Prostate gland (tissue), 2 donors: Measurements from ENCODE around the gene TAP1.

ENCODE experiments used
- CTCF ChIP-seq, 4 experiments: fragments of 200-600 bp in 2 of 4; fragments of 450-650 bp in 2 of 4; sonication (generic) in 2 of 4; IDR thresholded peaks; 1 replicate in 3 of 4; 2 replicates in 1 of 4; pipeline ENCODE4 v1.5.1; 2016 to 2019; ENCODE audit warnings: antibody characterized with exemption in 4 of 4, mild to moderate bottlenecking in 2 of 4, moderate library complexity in 2 of 4
- POLR2A ChIP-seq: fragments of 450-650 bp; IDR thresholded peaks from one replicate; pipeline ENCODE4 v1.6.1; 2016; ENCODE audit warnings: antibody characterized with exemption, mild to moderate bottlenecking

GRCh38 chr6:32818867-32819266 lies 34.6 kb downstream of the TAP1 start:
- TF ChIP-seq POLR2A: no peak
- TF ChIP-seq CTCF (IDR thresholded peaks at IDR 0.05): no peak
